ENCODE results near the gene CRYAB. TPM values are rescaled to one million over a fixed set of nuclear protein-coding genes. Genes with fewer than 3 reads are reported as not detected.

CRYAB gene
- total and polyA plus RNA-seq, 2 donors (not counting 1 experiment from before 2014, with no cell fraction given), result not detected

- no peak within 1 kb of the TSS for H2AFZ ChIP-seq (ENCODE audit: insufficient read depth, low read depth, low read length, poor library complexity, severe bottlenecking)
- TF ChIP-seq CTCF (IDR thresholded peaks at IDR 0.05) (no peak), EZH2 (IDR thresholded peaks at IDR 0.05; ENCODE audit: borderline replicate concordance, insufficient read depth, low read depth, low read length, poor library complexity, severe bottlenecking) (no peak)
- H3K9me3 ChIP-seq (ENCODE audit: control extremely low read depth in 1 of 3, control insufficient read depth in 2 of 3, insufficient read depth in 1 of 3, low read length in 2 of 3), result peaks cover 0 to 4% (median 0%) of the 10 kb centered on the region in 3 donors
- H3K4me2 ChIP-seq (replicated peaks; ENCODE audit: low read depth, low read length, poor library complexity, severe bottlenecking), result no peak within 1 kb of the TSS
- DNase-seq (no peak), ATAC-seq (ENCODE audit: low read depth) (no peak)
- CTCF ChIA-PET, result no interaction called here
- Mint-ChIP-seq H3K4me3 (no peak within 1 kb of the TSS), H3K27ac (no peak within 1 kb of the TSS), H3K27me3 (peaks cover 54% of the 10 kb centered on the region), H3K9me3 (ENCODE audit: insufficient read depth) (no peaks in the 10 kb centered on the region), H3K4me1 (no peaks in the 10 kb centered on the region)
- H4K20me1 ChIP-seq (ENCODE audit: control insufficient read depth, insufficient read depth, low read length, poor library complexity, severe bottlenecking), result no peaks in the 10 kb centered on the region
- no peak within 1 kb of the TSS for H3K9ac ChIP-seq (ENCODE audit: low read length)
- POLR2A ChIA-PET, result no interaction called here
- peaks cover 0 to 40% (median 20%) of the 10 kb centered on the region in 4 experiments for H3K27me3 ChIP-seq (replicated peaks in 1 of 4; ENCODE audit: control extremely low read depth in 1 of 4, control insufficient read depth in 3 of 4, insufficient read depth in 4 of 4, low read length in 3 of 4)
- intact Hi-C loops (cut with micrococcal nuclease), result no loop called here
- no peaks in the 10 kb centered on the region for H3K79me2 ChIP-seq (ENCODE audit: control insufficient read depth, insufficient read depth, low read length)
- no peaks in the 10 kb centered on the region for H3K4me1 ChIP-seq (ENCODE audit: control insufficient read depth in 2 of 2, insufficient read depth in 2 of 2, low read length in 2 of 2)
- 23% methylated on average over 12 of the region's 26 CpGs for WGBS (ENCODE audit: insufficient coverage)
- no peak within 1 kb of the TSS for H3K27ac ChIP-seq (ENCODE audit: low read length in 2 of 2)
- no peaks in the 10 kb centered on the region for H3K36me3 ChIP-seq (replicated peaks in 1 of 2; ENCODE audit: control extremely low read depth in 1 of 2, control insufficient read depth in 1 of 2, extremely low read depth in 1 of 2, insufficient read depth in 2 of 2, low read length in 1 of 2)
- no peak within 1 kb of the TSS for H3K4me3 ChIP-seq (ENCODE audit: control extremely low read depth in 1 of 5, extremely low read depth in 1 of 5, insufficient read depth in 1 of 5, low read depth in 2 of 5, low read length in 4 of 5)
These were observed 965 bp upstream of the CRYAB start, which contains the start of gene HSPB2 for GRCh38 chr11:111912535-111912934. Gene HSPB2 (plus strand): TSS chr11:111912734. CDS start chr11:111912830, 96 bp downstream.

- intact Hi-C loops (cut with micrococcal nuclease), result no loop called here
- CTCF ChIA-PET, result interaction anchor here (0.9 kb wide), 1 partner anchor 203 kb away, joined by 4 read pairs; no protein-coding TSS in a partner anchor
- Mint-ChIP-seq H3K9me3 (ENCODE audit: insufficient read depth) (no peaks in the 10 kb centered on the region), H3K4me1 (no peaks in the 10 kb centered on the region), H3K27me3 (peaks cover 48% of the 10 kb centered on the region), H3K27ac (no peak overlapping the region), H3K4me3 (no peak overlapping the region)
- no peak overlapping the region for H3K4me3 ChIP-seq (ENCODE audit: control extremely low read depth in 1 of 5, extremely low read depth in 1 of 5, insufficient read depth in 1 of 5, low read depth in 2 of 5, low read length in 4 of 5)
- no peak overlapping the region for H3K27ac ChIP-seq (ENCODE audit: low read length in 2 of 2)
- no peak overlapping the region for H2AFZ ChIP-seq (ENCODE audit: insufficient read depth, low read depth, low read length, poor library complexity, severe bottlenecking)
- POLR2A ChIA-PET, result no interaction called here
- H3K4me2 ChIP-seq (replicated peaks; ENCODE audit: low read depth, low read length, poor library complexity, severe bottlenecking), result no peak overlapping the region
- no peak for DNase-seq
- peaks cover 0 to 4% (median 0%) of the 10 kb centered on the region in 3 donors for H3K9me3 ChIP-seq (ENCODE audit: control extremely low read depth in 1 of 3, control insufficient read depth in 2 of 3, insufficient read depth in 1 of 3, low read length in 2 of 3)
- no peaks in the 10 kb centered on the region for H3K36me3 ChIP-seq (replicated peaks in 1 of 2; ENCODE audit: control extremely low read depth in 1 of 2, control insufficient read depth in 1 of 2, extremely low read depth in 1 of 2, insufficient read depth in 2 of 2, low read length in 1 of 2)
- no peaks in the 10 kb centered on the region for H3K79me2 ChIP-seq (ENCODE audit: control insufficient read depth, insufficient read depth, low read length)
- no peak overlapping the region for H3K9ac ChIP-seq (ENCODE audit: low read length)
- 88% methylated on average over 9 of the region's 9 CpGs for WGBS (ENCODE audit: insufficient coverage)
- H4K20me1 ChIP-seq (ENCODE audit: control insufficient read depth, insufficient read depth, low read length, poor library complexity, severe bottlenecking), result no peaks in the 10 kb centered on the region
- H3K4me1 ChIP-seq (ENCODE audit: control insufficient read depth in 2 of 2, insufficient read depth in 2 of 2, low read length in 2 of 2), result no peaks in the 10 kb centered on the region
- peaks cover 0 to 40% (median 17%) of the 10 kb centered on the region in 4 experiments for H3K27me3 ChIP-seq (replicated peaks in 1 of 4; ENCODE audit: control extremely low read depth in 1 of 4, control insufficient read depth in 3 of 4, insufficient read depth in 4 of 4, low read length in 3 of 4)
- TF ChIP-seq CTCF (IDR thresholded peaks at IDR 0.05) (no peak), EZH2 (IDR thresholded peaks at IDR 0.05; ENCODE audit: borderline replicate concordance, insufficient read depth, low read depth, low read length, poor library complexity, severe bottlenecking) (no peak)
- ATAC-seq (ENCODE audit: low read depth), result no peak
These were observed 651 bp downstream of the CRYAB start for GRCh38 chr11:111910676-111911562.
